ENCODE data around the gene PDZRN3. TPM values are rescaled to one million over a fixed set of nuclear protein-coding genes. Genes with fewer than 3 reads are reported as not detected.

The PDZRN3 gene
- total RNA-seq, 1 experiment from 2014 or later, result not detected

DNA sequence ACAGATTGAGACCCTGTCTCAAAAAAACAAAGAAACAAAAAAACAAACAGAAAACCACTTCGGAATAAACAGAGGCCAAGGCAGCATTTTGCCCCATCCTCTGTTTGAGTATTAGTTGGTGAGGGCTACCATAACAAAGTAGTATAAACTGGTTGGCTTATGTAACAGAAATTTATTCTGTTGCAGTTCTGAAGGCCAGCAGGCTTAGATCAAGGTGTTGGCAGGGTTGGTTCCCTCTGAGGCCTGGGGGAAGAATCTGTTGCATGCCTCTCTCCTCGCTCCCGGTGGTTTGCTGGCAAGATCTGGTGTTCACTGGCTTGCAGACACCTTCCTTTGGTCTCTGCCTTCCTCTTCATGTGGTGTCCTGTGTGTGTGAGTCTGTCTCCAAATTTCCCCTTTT is 261.6 kb downstream of the PDZRN3 start:
- intact Hi-C loops (cut with micrococcal nuclease; ENCODE audit: unreplicated experiment), result no loop called here

DNA sequence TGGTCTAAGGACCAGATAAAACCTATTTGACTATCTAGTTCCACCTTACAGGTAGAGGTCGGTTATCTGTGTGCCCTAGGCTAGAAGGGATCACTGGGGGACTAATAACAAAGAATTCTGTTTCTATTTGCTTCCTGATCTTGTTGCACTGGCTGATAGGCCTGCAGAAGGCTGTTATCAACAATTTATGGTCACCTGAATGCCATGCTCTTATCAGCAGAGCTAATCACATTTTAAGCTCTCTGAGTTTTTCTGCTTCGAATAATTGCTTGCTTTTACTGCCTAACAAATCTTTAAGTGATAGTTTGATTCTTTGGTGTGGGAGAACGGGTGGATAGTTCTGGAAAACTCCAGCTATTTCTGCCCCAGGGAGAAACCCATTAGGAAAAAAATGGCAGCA is 263.1 kb downstream of the PDZRN3 start:
- ChIA-PET CTCF (no interaction called here), POLR2A (ENCODE audit: unreplicated experiment) (no interaction called here)
- intact Hi-C loops (cut with micrococcal nuclease; ENCODE audit: unreplicated experiment), result no loop called here

More for the DNA sequence above, 261.6 kb downstream of the PDZRN3 start:
- ChIA-PET CTCF (no interaction called here), POLR2A (ENCODE audit: unreplicated experiment) (no interaction called here)
- Histone ChIP-seq H3K4me2 (no peak overlapping the region), H3K79me2 (ENCODE audit: low read depth) (no peaks in the 10 kb centered on the region), H3K4me3 (no peak overlapping the region), H4K20me1 (ENCODE audit: insufficient read depth) (no peaks in the 10 kb centered on the region), H3K4me1 (replicated peaks; ENCODE audit: insufficient read depth) (no peaks in the 10 kb centered on the region), H3F3A (ENCODE audit: insufficient read depth, low read depth) (no peaks in the 10 kb centered on the region), H3K27me3 (ENCODE audit: insufficient read depth, low read depth) (no peaks in the 10 kb centered on the region), H3K9me2 (ENCODE audit: insufficient read depth) (no peaks in the 10 kb centered on the region), H3K36me3 (ENCODE audit: low read depth) (no peaks in the 10 kb centered on the region), H3K9me3 (ENCODE audit: insufficient read depth, low read depth) (no peaks in the 10 kb centered on the region), H3K27ac (no peak overlapping the region), H2AFZ (no peak overlapping the region)
- TF ChIP-seq, protein P1, sequence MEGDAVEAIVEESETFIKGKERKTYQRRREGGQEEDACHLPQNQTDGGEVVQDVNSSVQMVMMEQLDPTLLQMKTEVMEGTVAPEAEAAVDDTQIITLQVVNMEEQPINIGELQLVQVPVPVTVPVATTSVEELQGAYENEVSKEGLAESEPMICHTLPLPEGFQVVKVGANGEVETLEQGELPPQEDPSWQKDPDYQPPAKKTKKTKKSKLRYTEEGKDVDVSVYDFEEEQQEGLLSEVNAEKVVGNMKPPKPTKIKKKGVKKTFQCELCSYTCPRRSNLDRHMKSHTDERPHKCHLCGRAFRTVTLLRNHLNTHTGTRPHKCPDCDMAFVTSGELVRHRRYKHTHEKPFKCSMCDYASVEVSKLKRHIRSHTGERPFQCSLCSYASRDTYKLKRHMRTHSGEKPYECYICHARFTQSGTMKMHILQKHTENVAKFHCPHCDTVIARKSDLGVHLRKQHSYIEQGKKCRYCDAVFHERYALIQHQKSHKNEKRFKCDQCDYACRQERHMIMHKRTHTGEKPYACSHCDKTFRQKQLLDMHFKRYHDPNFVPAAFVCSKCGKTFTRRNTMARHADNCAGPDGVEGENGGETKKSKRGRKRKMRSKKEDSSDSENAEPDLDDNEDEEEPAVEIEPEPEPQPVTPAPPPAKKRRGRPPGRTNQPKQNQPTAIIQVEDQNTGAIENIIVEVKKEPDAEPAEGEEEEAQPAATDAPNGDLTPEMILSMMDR (conservative IDR thresholded peaks at IDR 0.05), result no peak
- TF ChIP-seq EZH2 (IDR thresholded peaks at IDR 0.05; ENCODE audit: low read depth), result no peak
- DNase-seq, result no peak
- BruUV-seq (replicated peaks), result no TSS peak

DNA sequence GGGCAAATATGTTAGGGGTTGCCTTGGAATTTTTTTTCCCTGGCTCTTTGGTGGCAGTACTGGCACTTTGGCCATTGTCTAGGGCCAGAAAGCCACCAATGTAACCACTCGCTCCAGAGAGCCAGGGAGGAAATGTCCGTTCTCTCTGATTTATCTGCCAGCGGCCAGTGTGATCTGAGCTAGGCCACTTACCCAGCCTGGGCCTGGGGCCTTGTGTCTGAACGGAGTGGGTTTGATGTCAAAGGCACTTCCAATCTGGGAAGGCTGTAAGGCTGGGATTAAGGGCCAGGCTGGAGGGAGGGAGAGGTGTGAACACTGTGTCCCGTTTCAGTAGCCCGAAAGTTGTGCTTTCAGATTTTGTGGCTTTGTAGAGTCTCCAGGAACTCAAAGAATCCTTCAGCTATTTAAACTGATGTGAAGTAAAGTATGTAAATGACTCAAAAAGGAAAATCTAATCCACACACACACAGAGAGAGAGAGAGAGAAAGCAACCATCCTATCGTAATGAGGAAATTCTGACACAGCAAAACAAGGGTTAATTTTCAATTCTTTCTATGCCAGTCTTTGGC is 271.0 kb downstream of the PDZRN3 start:
- Histone ChIP-seq H2AFZ (no peak overlapping the region), H3K4me3 (no peak overlapping the region), H3K9me2 (ENCODE audit: insufficient read depth) (no peaks in the 10 kb centered on the region), H3K36me3 (ENCODE audit: low read depth) (no peaks in the 10 kb centered on the region), H3K27me3 (ENCODE audit: insufficient read depth, low read depth) (peaks cover 16% of the 10 kb centered on the region; the same call in 1 of the 2 replicates), H3F3A (ENCODE audit: insufficient read depth, low read depth) (no peaks in the 10 kb centered on the region), H3K9me3 (ENCODE audit: insufficient read depth, low read depth) (no peaks in the 10 kb centered on the region), H4K20me1 (ENCODE audit: insufficient read depth) (no peaks in the 10 kb centered on the region), H3K4me2 (no peak overlapping the region), H3K4me1 (replicated peaks; ENCODE audit: insufficient read depth) (no peaks in the 10 kb centered on the region), H3K79me2 (ENCODE audit: low read depth) (no peaks in the 10 kb centered on the region), H3K27ac (no peak overlapping the region)
- no TSS peak for BruUV-seq (replicated peaks)
- intact Hi-C loops (cut with micrococcal nuclease; ENCODE audit: unreplicated experiment), result no loop called here
- DNase-seq, result no peak
- ChIA-PET POLR2A (ENCODE audit: unreplicated experiment) (no interaction called here), CTCF (no interaction called here)
- TF ChIP-seq, protein P1 (conservative IDR thresholded peaks at IDR 0.05), result no peak
- no peak for TF ChIP-seq EZH2 (IDR thresholded peaks at IDR 0.05; ENCODE audit: low read depth)

More for the DNA sequence above, 263.1 kb downstream of the PDZRN3 start:
- no peak for DNase-seq
- Histone ChIP-seq H3K9me3 (ENCODE audit: insufficient read depth, low read depth) (no peaks in the 10 kb centered on the region), H3K4me3 (no peak overlapping the region), H3K79me2 (ENCODE audit: low read depth) (no peaks in the 10 kb centered on the region), H3K4me1 (replicated peaks; ENCODE audit: insufficient read depth) (no peaks in the 10 kb centered on the region), H3K27ac (no peak overlapping the region), H3F3A (ENCODE audit: insufficient read depth, low read depth) (no peaks in the 10 kb centered on the region), H4K20me1 (ENCODE audit: insufficient read depth) (no peaks in the 10 kb centered on the region), H3K4me2 (no peak overlapping the region), H3K36me3 (ENCODE audit: low read depth) (no peaks in the 10 kb centered on the region), H3K27me3 (ENCODE audit: insufficient read depth, low read depth) (no peaks in the 10 kb centered on the region), H2AFZ (no peak overlapping the region), H3K9me2 (ENCODE audit: insufficient read depth) (no peaks in the 10 kb centered on the region)
- BruUV-seq (replicated peaks), result no TSS peak
- TF ChIP-seq, protein P1 (conservative IDR thresholded peaks at IDR 0.05), result no peak
- TF ChIP-seq EZH2 (IDR thresholded peaks at IDR 0.05; ENCODE audit: low read depth), result no peak

Data from PC-9 (cell line).